Fibroblast of the aortic adventitia (primary cell): Measurements from ENCODE around the gene ETFDH. TPM values are rescaled to one million over a fixed set of nuclear protein-coding genes. Genes with fewer than 3 reads are reported as not detected.

Source experiments
- DNase-seq: peaks from one replicate; pipeline ENCODE4 v3.0.0-alpha.2; 2010; ENCODE audit warnings: low read depth
- H3K4me3 ChIP-seq: 2 replicates; pipeline ENCODE4 v1.5.1; 2011; ENCODE audit warnings: low read depth, mild to moderate bottlenecking, control low read depth, low read length, moderate library complexity
- total RNA-seq: library from RNA; depleted of rRNA; stranded (reverse); fragments of >200 nt; gene quantifications from 2 replicates; pipeline ENCODE4 v1.2.3, GENCODE V29; 2012; ENCODE audit warnings: low replicate concordance
- TF ChIP-seq, protein P1 (sequence below): IDR thresholded peaks from 2 replicates; pipeline ENCODE4 v1.5.1; 2011; ENCODE audit warnings: mild to moderate bottlenecking, low read length, control low read depth, inconsistent platforms; ENCODE audit not compliant: insufficient read depth

Gene ETFDH
- total RNA-seq, 1 donor, result 42.3 TPM

DNA sequence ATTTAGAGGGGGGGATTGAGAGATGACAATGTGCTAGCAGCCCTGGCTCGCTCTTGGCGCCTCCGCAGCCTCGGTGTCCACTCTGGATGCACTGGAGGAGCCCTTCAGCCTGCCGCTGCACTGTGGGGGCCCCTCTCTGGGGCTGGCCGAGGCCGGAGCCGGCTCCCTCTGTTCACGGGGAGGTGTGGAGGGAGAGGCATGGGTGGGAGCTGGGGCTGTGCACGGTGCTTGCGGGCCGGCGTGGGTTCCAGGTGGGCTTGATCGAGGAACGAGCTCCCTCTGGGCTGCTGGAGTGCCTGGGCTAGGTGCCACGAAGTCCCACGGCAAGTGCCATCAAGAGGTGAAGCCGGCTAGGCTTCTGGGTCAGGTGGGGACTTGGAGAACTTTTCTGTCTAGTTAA lies 7.3 kb upstream of the ETFDH start:
- H3K4me3 ChIP-seq, result no peak overlapping the region
- DNase-seq, result no peak
- TF ChIP-seq, protein P1, sequence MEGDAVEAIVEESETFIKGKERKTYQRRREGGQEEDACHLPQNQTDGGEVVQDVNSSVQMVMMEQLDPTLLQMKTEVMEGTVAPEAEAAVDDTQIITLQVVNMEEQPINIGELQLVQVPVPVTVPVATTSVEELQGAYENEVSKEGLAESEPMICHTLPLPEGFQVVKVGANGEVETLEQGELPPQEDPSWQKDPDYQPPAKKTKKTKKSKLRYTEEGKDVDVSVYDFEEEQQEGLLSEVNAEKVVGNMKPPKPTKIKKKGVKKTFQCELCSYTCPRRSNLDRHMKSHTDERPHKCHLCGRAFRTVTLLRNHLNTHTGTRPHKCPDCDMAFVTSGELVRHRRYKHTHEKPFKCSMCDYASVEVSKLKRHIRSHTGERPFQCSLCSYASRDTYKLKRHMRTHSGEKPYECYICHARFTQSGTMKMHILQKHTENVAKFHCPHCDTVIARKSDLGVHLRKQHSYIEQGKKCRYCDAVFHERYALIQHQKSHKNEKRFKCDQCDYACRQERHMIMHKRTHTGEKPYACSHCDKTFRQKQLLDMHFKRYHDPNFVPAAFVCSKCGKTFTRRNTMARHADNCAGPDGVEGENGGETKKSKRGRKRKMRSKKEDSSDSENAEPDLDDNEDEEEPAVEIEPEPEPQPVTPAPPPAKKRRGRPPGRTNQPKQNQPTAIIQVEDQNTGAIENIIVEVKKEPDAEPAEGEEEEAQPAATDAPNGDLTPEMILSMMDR, result no peak

DNA sequence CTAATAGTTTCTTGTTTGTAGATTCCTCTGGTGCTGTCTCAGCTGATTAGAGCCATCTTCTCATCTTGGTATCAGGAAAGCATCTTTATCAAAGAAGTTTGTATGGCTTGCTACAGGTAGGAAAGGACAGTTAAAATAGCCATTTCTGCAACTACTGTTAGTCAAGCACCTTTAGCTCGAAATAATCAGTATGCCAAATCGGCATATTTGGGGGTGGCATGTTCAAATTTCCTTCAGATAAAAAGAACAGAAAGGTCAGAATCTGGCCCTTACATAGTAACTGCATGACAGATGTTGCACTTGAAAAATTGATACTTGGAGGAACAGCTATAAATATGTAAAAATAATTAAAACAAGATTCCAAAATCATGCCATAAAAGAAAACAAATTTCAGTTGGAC lies 5.2 kb upstream of the ETFDH start:
- DNase-seq, result no peak
- TF ChIP-seq, protein P1, result no peak
- no peak overlapping the region for H3K4me3 ChIP-seq

DNA sequence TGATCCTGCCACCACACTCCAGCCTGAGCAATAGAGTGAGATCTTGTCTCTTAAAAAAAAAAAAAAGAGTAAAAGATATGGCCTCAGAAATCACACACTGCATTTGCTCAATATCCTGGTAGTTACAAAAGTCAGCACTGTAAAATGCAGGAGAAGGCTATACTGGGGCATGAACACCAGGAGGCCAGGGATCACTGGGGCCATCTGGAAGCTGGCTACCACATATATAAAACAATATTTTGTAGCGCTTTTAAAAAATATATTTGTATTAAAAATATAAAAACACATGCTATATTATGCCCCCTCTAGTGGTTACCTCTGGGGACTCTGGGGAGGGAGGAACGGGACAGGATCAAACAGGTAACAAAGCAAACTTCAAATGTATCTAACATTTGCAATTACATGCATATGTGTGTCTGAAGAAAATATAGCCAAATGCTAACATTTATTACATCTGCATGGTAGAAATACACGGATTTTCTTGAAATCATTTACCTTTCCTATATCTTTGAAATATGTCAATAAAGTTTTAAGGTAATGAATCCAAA lies 4.4 kb upstream of the ETFDH start:
- TF ChIP-seq, protein P1, result peak; percentile 51
- peak; percentile 7 for DNase-seq
- H3K4me3 ChIP-seq, result no peak overlapping the region

DNA sequence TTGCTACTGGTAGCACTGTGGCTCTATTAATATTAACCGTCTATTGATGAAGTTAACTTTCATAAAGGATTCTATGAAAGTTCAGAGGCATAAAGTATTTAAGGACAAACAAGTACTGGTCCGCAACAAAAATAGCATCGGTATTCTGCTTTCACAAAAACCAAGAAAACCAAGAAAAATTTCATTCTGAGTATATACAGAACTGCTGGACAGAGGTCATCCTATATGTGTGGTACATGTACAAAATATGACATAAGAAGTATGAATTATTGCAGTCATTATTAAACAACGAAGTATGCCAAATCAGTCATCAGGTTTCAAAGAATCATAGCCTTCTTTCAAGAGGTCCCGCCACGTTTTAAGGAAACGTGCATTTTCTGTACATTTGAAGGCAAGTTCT lies 2.8 kb upstream of the ETFDH start:
- TF ChIP-seq, protein P1, result no peak
- no peak overlapping the region for H3K4me3 ChIP-seq
- DNase-seq, result no peak

DNA sequence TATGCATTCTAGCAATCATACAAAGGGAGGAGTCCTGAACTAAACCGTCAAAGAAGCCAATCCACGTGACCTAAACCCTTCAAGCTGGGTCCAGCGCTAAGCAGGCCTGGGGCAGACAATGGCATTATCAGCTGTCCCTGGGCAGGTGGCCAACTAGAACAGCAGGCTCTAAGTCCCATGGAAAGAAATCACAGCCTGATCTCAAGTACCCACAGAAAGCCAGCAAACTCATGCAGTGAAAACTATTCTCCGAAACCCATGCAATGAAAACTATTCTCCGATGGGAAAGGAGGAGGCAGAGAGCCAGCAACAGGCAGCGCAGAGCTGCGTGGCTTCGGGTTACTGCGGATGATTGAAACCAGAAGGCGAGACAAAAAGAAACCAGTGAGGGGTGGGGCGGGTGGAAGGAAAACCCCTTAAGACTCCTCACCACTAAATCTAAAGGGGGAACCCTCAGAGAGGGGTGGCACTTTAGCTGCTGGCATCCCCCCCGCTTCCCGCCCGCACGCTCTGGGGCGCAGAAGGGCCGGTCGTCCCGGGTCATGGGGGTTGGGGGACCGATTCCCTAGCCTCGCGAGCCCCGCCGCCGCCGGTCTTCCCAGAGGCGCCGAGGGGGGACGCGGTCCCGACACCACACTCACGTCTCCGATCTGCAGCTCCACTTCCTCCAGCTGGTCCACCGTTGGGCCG lies 976 bp upstream of the ETFDH start:
- TF ChIP-seq, protein P1, result no peak
- H3K4me3 ChIP-seq, result peak overlapping the region; percentile 94
- DNase-seq, result peak; percentile 96

DNA sequence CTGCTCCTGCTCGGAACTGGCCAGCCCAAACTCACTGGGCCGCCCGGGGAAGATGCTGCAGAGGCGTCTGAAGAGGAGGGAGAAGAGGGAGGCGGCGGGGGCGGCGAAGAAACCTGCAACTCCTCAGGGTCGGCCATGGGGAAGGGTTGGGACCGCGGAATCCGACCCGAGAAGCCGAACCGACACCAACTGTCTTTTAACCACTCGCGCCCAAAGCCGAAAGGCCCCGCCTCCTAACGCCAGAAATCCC lies 506 bp upstream of the ETFDH start, which contains the start of gene C4orf46:
TSS of gene C4orf46 (minus strand) at position 223 of the 250 bp plus-strand sequence. CDS start at position 137, 86 bp downstream.
- TF ChIP-seq, protein P1, result no peak
- DNase-seq, result no peak
- peak within 1 kb of the TSS; percentile 94 for H3K4me3 ChIP-seq

DNA sequence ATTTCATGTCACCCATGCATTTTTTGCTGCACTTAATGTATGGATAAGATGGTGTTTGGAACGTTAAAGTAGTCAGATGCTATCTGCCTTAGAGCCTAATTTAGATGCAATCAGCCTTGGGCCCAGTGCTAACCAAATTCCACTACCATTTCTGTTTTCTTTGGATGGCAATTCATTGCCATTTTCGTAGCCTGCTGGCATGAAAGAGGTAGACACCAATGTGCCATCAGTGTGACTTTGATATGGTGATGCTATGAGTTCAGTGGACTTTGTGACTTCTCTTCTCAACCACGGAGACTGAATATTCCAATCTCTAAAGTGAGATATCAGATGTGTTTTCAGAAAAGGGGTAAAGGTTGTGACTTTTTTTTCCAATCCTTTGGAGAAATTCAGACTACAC lies 1.5 kb downstream of the ETFDH start:
- TF ChIP-seq, protein P1, result no peak
- no peak for DNase-seq
- H3K4me3 ChIP-seq, result no peak overlapping the region
